H9 (cell line): Measurements from ENCODE around the gene ATP4A. TPM values are rescaled to one million over a fixed set of nuclear protein-coding genes. Genes with fewer than 3 reads are reported as not detected.

Experiments used
- DNase-seq: peaks from one replicate; pipeline ENCODE4 v3.0.0-alpha.2; 2017
- H2AFZ ChIP-seq: one replicate; pipeline ENCODE4 v1.6.1; 2013; ENCODE audit warnings: mild to moderate bottlenecking, low read length, control low read depth, moderate library complexity
- H2AK5ac ChIP-seq: 2 replicates; pipeline ENCODE4 v1.6.1; 2013; ENCODE audit warnings: low read length, control low read depth, mixed read lengths; ENCODE audit not compliant: insufficient read length
- H2BK120ac ChIP-seq: one replicate; pipeline ENCODE4 v1.6.1; 2013; ENCODE audit warnings: low read depth, mild to moderate bottlenecking, low read length, control low read depth, inconsistent platforms; ENCODE audit not compliant: poor library complexity, severe bottlenecking
- H2BK12ac ChIP-seq: 2 replicates; pipeline ENCODE4 v1.6.1; 2013; ENCODE audit warnings: low read length, control low read depth, mixed read lengths, low read depth; ENCODE audit not compliant: insufficient read length
- H2BK15ac ChIP-seq: 2 replicates; pipeline ENCODE4 v1.6.1; 2013; ENCODE audit warnings: low read depth, low read length, control low read depth
- H2BK20ac ChIP-seq: one replicate; pipeline ENCODE4 v1.6.1; 2013; ENCODE audit warnings: low read depth, mild to moderate bottlenecking, low read length, control low read depth, inconsistent platforms; ENCODE audit not compliant: poor library complexity, severe bottlenecking
- H2BK5ac ChIP-seq: 2 replicates; pipeline ENCODE4 v1.6.1; 2013; ENCODE audit warnings: low read length, control low read depth, mixed read lengths; ENCODE audit not compliant: insufficient read length
- H3K14ac ChIP-seq: 2 replicates; pipeline ENCODE4 v1.6.1; 2013; ENCODE audit warnings: low read length, control low read depth; ENCODE audit not compliant: insufficient read depth
- H3K18ac ChIP-seq: 2 replicates; pipeline ENCODE4 v1.6.1; 2013; ENCODE audit warnings: low read depth, mild to moderate bottlenecking, mixed read lengths, low read length, control low read depth; ENCODE audit not compliant: insufficient read length
- H3K23ac ChIP-seq: 2 replicates; pipeline ENCODE4 v1.6.1; 2013; ENCODE audit warnings: low read length, control low read depth, mixed read lengths, low read depth; ENCODE audit not compliant: insufficient read length
- H3K23me2 ChIP-seq: 2 replicates; pipeline ENCODE4 v1.6.1; 2013; ENCODE audit warnings: low read depth, mild to moderate bottlenecking, mixed read lengths, low read length, control low read depth; ENCODE audit not compliant: insufficient read length, poor library complexity, severe bottlenecking
- H3K27ac ChIP-seq: 2 replicates; pipeline ENCODE4 v1.5.1; 2013; ENCODE audit warnings: low read length, control low read depth, mixed read lengths, low read depth; ENCODE audit not compliant: insufficient read length
- H3K27me3 ChIP-seq: 2 replicates; pipeline ENCODE4 v1.6.1; 2013; ENCODE audit warnings: low read length, control low read depth, inconsistent platforms; ENCODE audit not compliant: insufficient read depth
- H3K4ac ChIP-seq: 2 replicates; pipeline ENCODE4 v1.6.1; 2013; ENCODE audit warnings: low read depth, mild to moderate bottlenecking, control low read depth, inconsistent platforms, low read length, moderate library complexity
- H3K4me1 ChIP-seq: 2 replicates; pipeline ENCODE4 v1.6.1; 2013; ENCODE audit warnings: low read length, control low read depth, inconsistent platforms; ENCODE audit not compliant: insufficient read depth
- H3K4me2 ChIP-seq: 2 replicates; pipeline ENCODE4 v1.6.1; 2013; ENCODE audit warnings: low read length, control low read depth, mixed read lengths; ENCODE audit not compliant: insufficient read length, insufficient read depth
- H3K56ac ChIP-seq: 2 replicates; pipeline ENCODE4 v1.6.1; 2013; ENCODE audit warnings: low read depth, mild to moderate bottlenecking, mixed read lengths, low read length, control low read depth; ENCODE audit not compliant: insufficient read length
- H3K79me1 ChIP-seq: 2 replicates; pipeline ENCODE4 v1.6.1; 2013; ENCODE audit warnings: low read depth, mild to moderate bottlenecking, moderate library complexity, low read length, control low read depth, inconsistent platforms; ENCODE audit not compliant: insufficient read depth, poor library complexity, severe bottlenecking
- H3K79me2 ChIP-seq: 2 replicates; pipeline ENCODE4 v1.6.1; 2013; ENCODE audit warnings: low read length, control low read depth, inconsistent platforms; ENCODE audit not compliant: insufficient read depth
- H3K9ac ChIP-seq: 2 replicates; pipeline ENCODE4 v1.6.1; 2013; ENCODE audit warnings: low read length, control low read depth, mixed read lengths; ENCODE audit not compliant: insufficient read length; ENCODE audit errors: extremely low read depth
- H3K9me3 ChIP-seq: one replicate; pipeline ENCODE4 v1.6.1; 2013; ENCODE audit warnings: low read depth, low read length, inconsistent platforms; ENCODE audit not compliant: control insufficient read depth
- H3T11ph ChIP-seq: one replicate; pipeline ENCODE4 v1.6.1; 2013; ENCODE audit warnings: mild to moderate bottlenecking, low read length, control low read depth, inconsistent platforms
- H4K20me1 ChIP-seq: one replicate; pipeline ENCODE4 v1.6.1; 2013; ENCODE audit not compliant: control insufficient read depth, insufficient read length, insufficient read depth
- H4K5ac ChIP-seq: 2 replicates; pipeline ENCODE4 v1.6.1; 2013; ENCODE audit warnings: low read depth, mild to moderate bottlenecking, mixed read lengths, low read length, control low read depth; ENCODE audit not compliant: insufficient read length
- H4K8ac ChIP-seq: replicated peaks from 2 replicates; pipeline ENCODE4 v1.6.1; 2013; ENCODE audit warnings: low read length, control low read depth, mixed read lengths, low read depth; ENCODE audit not compliant: insufficient read length
- H4K91ac ChIP-seq: 2 replicates; pipeline ENCODE4 v1.6.1; 2013; ENCODE audit warnings: low read depth, mild to moderate bottlenecking, moderate library complexity, mixed read lengths, low read length, control low read depth; ENCODE audit not compliant: insufficient read length
- H3K27ac Mint-ChIP-seq, 3 experiments: 2 replicates in 2 of 3; 3 replicates in 1 of 3; pipeline ENCODE4 v1.8.0; 2020 to 2021; ENCODE audit warnings: mixed read lengths in 3 of 3, mild to moderate bottlenecking in 1 of 3, moderate library complexity in 1 of 3
- H3K27me3 Mint-ChIP-seq: 2 replicates; pipeline ENCODE4 v1.8.0; 2021; ENCODE audit warnings: low read depth, mild to moderate bottlenecking, moderate library complexity, mixed read lengths
- H3K36me3 Mint-ChIP-seq, 3 experiments: 2 replicates in 2 of 3; 3 replicates in 1 of 3; pipeline ENCODE4 v1.8.0; 2020 to 2021; ENCODE audit warnings: low read depth in 3 of 3, mixed read lengths in 3 of 3; ENCODE audit not compliant: insufficient read depth in 1 of 3
- H3K4me1 Mint-ChIP-seq, 2 experiments: 2 replicates each; pipeline ENCODE4 v1.8.0; 2020; ENCODE audit warnings: mixed read lengths in 2 of 2
- H3K4me3 Mint-ChIP-seq, 2 experiments: 2 replicates in 1 of 2; 3 replicates in 1 of 2; pipeline ENCODE4 v1.8.0; 2020 to 2021; ENCODE audit warnings: mild to moderate bottlenecking in 2 of 2, mixed read lengths in 2 of 2, moderate library complexity in 1 of 2
- H3K9me3 Mint-ChIP-seq, 2 experiments: 2 replicates in 1 of 2; 3 replicates in 1 of 2; pipeline ENCODE4 v1.8.0; 2020; ENCODE audit warnings: mild to moderate bottlenecking in 2 of 2, mixed read lengths in 2 of 2, moderate library complexity in 1 of 2
- CTCF ChIP-seq: fragments of 200-600 bp; sonication (generic); conservative IDR thresholded peaks from 3 replicates; pipeline ENCODE4 v1.8.0; 2021; ENCODE audit warnings: antibody characterized with exemption, mild to moderate bottlenecking
- WGBS: extraction: QIAGEN DNeasy Blood & Tissue Kit; methylation state at CpG from one replicate; pipeline ENCODE4 v1.1.7; 2013; ENCODE audit warnings: missing lambda C conversion rate, low lambda C conversion rate, mixed read lengths; ENCODE audit not compliant: insufficient read length; ENCODE audit errors: extremely low coverage; 5-methylcytosine and 5-hydroxymethylcytosine counted together
- total RNA-seq: library from RNA; stranded (reverse); gene quantifications from 2 replicates; pipeline ENCODE4 v1.2.1, GENCODE V29; 2021

The ATP4A gene
- total RNA-seq, 1 experiment from 2014 or later: 0.24 TPM

DNA sequence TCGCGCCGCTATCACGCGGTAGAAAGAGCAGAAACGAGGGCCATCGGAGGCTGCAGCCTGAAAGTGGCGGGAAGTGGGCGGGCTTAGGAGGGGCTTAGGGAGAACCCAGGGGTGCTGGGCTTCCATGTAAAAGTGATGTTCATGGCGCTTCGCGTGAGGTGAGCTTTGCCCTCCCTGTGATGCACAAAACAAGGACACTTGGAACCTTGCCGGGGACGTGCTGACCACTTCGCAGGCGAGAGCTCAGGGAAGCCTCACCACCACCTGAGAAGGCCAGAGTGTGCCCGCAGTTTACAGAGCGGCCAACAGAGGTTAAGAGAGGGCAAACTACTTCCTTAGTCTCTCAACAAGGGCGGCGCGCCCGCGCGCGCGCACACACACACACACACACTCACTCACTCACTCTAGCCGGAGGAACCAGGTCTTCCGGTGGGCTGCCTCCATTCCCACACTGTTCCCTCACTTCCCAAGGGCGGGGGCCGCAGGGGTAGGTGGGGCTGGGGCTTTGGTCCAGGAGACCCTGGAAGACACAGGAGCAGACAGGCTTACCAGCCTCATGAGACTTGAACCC is 29.6 kb downstream of the ATP4A start:
- Mint-ChIP-seq H3K4me1 (peaks cover 30 to 36% of the 10 kb centered on the region in 2 experiments), H3K9me3 (no peaks in the 10 kb centered on the region), H3K36me3 (no peaks in the 10 kb centered on the region; a peak in 1 of 7 replicates), H3K4me3 (peak overlapping the region in 1 of 2 experiments; percentile 43; a peak in 1 of 5 replicates), H3K27me3 (peaks cover 44% of the 10 kb centered on the region), H3K27ac (peak overlapping the region in 2 of 3 experiments; percentile 36 to 64; a peak in 1 of 7 replicates)
- H3K56ac ChIP-seq: no peak overlapping the region
- no peak overlapping the region for H3K14ac ChIP-seq
- H3K18ac ChIP-seq: no peak overlapping the region
- H4K20me1 ChIP-seq: no peaks in the 10 kb centered on the region
- H3K23ac ChIP-seq: no peak overlapping the region
- WGBS: no CpG with 5 or more reads among the region's 30 CpGs
- no peaks in the 10 kb centered on the region for H3K9me3 ChIP-seq
- peak overlapping the region; percentile 17 for H3K4me2 ChIP-seq
- no peaks in the 10 kb centered on the region for H3K79me1 ChIP-seq
- DNase-seq: peak; percentile 71
- H3K27me3 ChIP-seq: no peaks in the 10 kb centered on the region
- no peak overlapping the region for H2BK120ac ChIP-seq
- H4K8ac ChIP-seq: no peak overlapping the region
- H2BK5ac ChIP-seq: no peak overlapping the region
- no peak overlapping the region for H3K27ac ChIP-seq
- no peak overlapping the region for H2AK5ac ChIP-seq
- no peak overlapping the region for H4K5ac ChIP-seq
- no peak overlapping the region for H3T11ph ChIP-seq
- no peak overlapping the region for H4K91ac ChIP-seq
- H2BK20ac ChIP-seq: no peak overlapping the region
- H2AFZ ChIP-seq: no peak overlapping the region
- TF ChIP-seq CTCF: no peak
- H3K23me2 ChIP-seq: no peaks in the 10 kb centered on the region
- H3K9ac ChIP-seq: no peak overlapping the region
- no peak overlapping the region for H2BK15ac ChIP-seq
- H3K4ac ChIP-seq: no peak overlapping the region
- H3K79me2 ChIP-seq: no peaks in the 10 kb centered on the region
- H3K4me1 ChIP-seq: 0 out of 2 replicates have a peak, but pooled peaks cover 2% of the 10 kb centered on the region
- no peak overlapping the region for H2BK12ac ChIP-seq
